Measurements from ENCODE around the gene AHDC1.

DNA sequence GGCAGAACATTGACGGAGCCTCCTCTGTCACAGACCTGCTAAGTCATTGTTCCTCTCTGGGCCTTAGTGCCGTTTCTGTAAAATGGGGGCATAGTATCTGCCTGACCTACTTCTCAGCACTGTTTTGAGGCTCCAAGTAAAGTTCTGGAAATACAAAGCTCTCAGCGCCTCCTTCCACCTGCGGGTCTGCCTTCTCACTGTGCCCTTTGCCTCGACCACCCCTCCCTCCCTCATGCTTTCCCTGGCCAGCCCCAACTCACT is 98.6 kb downstream of the AHDC1 start:
- no peak for TF ChIP-seq POLR2A (IDR thresholded peaks at IDR 0.05)
- TF ChIP-seq EP300 (IDR thresholded peaks at IDR 0.05), result no peak
- TF ChIP-seq, protein P1, sequence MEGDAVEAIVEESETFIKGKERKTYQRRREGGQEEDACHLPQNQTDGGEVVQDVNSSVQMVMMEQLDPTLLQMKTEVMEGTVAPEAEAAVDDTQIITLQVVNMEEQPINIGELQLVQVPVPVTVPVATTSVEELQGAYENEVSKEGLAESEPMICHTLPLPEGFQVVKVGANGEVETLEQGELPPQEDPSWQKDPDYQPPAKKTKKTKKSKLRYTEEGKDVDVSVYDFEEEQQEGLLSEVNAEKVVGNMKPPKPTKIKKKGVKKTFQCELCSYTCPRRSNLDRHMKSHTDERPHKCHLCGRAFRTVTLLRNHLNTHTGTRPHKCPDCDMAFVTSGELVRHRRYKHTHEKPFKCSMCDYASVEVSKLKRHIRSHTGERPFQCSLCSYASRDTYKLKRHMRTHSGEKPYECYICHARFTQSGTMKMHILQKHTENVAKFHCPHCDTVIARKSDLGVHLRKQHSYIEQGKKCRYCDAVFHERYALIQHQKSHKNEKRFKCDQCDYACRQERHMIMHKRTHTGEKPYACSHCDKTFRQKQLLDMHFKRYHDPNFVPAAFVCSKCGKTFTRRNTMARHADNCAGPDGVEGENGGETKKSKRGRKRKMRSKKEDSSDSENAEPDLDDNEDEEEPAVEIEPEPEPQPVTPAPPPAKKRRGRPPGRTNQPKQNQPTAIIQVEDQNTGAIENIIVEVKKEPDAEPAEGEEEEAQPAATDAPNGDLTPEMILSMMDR (IDR thresholded peaks at IDR 0.05), result no peak
- no peak for TF ChIP-seq POLR2AphosphoS5 (IDR thresholded peaks at IDR 0.05)

All from stomach (tissue), 4 donors.